ENCODE measurements around the gene MGAT4D.
A peak's percentile ranks its signal among the peaks of the same experiment; 100 is the strongest.
"Not testable (repeated sequence)": the region's sequence is repeated elsewhere in the genome, so short reads cannot be mapped to it uniquely, and the experiment has no call there.

MGAT4D gene

GRCh38 chr4:140427919-140428471 lies 70.1 kb downstream of the MGAT4D start:
- H3K9me3 ChIP-seq (ENCODE audit: low read length), result no peaks in the 10 kb centered on the region
- H3K9ac ChIP-seq (ENCODE audit: low read length), result no peak overlapping the region
- H3K4me1 ChIP-seq (ENCODE audit: insufficient read depth, low read length), result peaks cover 7% of the 10 kb centered on the region
- H3K36me3 ChIP-seq (ENCODE audit: insufficient read depth, low read length), result no peaks in the 10 kb centered on the region
- peak overlapping the region; percentile 68 to 71 for H3K4me3 ChIP-seq (ENCODE audit: low read depth in 1 of 2, low read length in 2 of 2)
- peak overlapping the region; percentile 64 for H3K27ac ChIP-seq (ENCODE audit: low read depth, low read length)
- H3K27me3 ChIP-seq (ENCODE audit: control insufficient read depth in 1 of 2, insufficient read depth in 2 of 2, low read length in 2 of 2), result peaks cover 4 to 6% of the 10 kb centered on the region in 2 donors

- H3K9me3 ChIP-seq (ENCODE audit: low read length), result no peaks in the 10 kb centered on the region
- H3K4me3 ChIP-seq (ENCODE audit: low read depth in 1 of 2, low read length in 2 of 2), result peak within 1 kb of the TSS; percentile 68 to 71
- H3K27ac ChIP-seq (ENCODE audit: low read depth, low read length), result peak within 1 kb of the TSS; percentile 64
- no peaks in the 10 kb centered on the region for H3K36me3 ChIP-seq (ENCODE audit: insufficient read depth, low read length)
- H3K27me3 ChIP-seq (ENCODE audit: control insufficient read depth in 1 of 2, insufficient read depth in 2 of 2, low read length in 2 of 2), result peaks cover 4 to 6% of the 10 kb centered on the region in 2 donors
- H3K9ac ChIP-seq (ENCODE audit: low read length), result no peak within 1 kb of the TSS
- peaks cover 7% of the 10 kb centered on the region for H3K4me1 ChIP-seq (ENCODE audit: insufficient read depth, low read length)
Measured at GRCh38 chr4:140427106-140427918, 70.8 kb downstream of the MGAT4D start, which contains the start of gene CLGN. TSS of gene CLGN (minus strand) at chr4:140427648. CDS start at chr4:140413078, 14,570 bp downstream.

- Histone ChIP-seq H3K9me3 (ENCODE audit: low read length) (no peaks in the 10 kb centered on the region), H3K27ac (ENCODE audit: low read depth, low read length) (peak overlapping the region; percentile 64), H3K27me3 (ENCODE audit: control insufficient read depth in 1 of 2, insufficient read depth in 2 of 2, low read length in 2 of 2) (peaks cover 4 to 6% of the 10 kb centered on the region in 2 donors), H3K4me3 (ENCODE audit: low read depth in 1 of 2, low read length in 2 of 2) (peak overlapping the region; percentile 68 to 71), H3K4me1 (ENCODE audit: insufficient read depth, low read length) (peaks cover 7% of the 10 kb centered on the region), H3K36me3 (ENCODE audit: insufficient read depth, low read length) (no peaks in the 10 kb centered on the region), H3K9ac (ENCODE audit: low read length) (no peak overlapping the region)
Measured at GRCh38 chr4:140426610-140427105, 71.4 kb downstream of the MGAT4D start.

- Histone ChIP-seq H3K4me3 (ENCODE audit: low read depth in 1 of 2, low read length in 2 of 2) (no peak overlapping the region), H3K27me3 (ENCODE audit: control insufficient read depth in 1 of 2, insufficient read depth in 2 of 2, low read length in 2 of 2) (peaks cover 4 to 6% of the 10 kb centered on the region in 2 donors), H3K27ac (ENCODE audit: low read depth, low read length) (no peak overlapping the region), H3K9me3 (ENCODE audit: low read length) (no peaks in the 10 kb centered on the region), H3K4me1 (ENCODE audit: insufficient read depth, low read length) (peaks cover 7% of the 10 kb centered on the region), H3K9ac (ENCODE audit: low read length) (no peak overlapping the region), H3K36me3 (ENCODE audit: insufficient read depth, low read length) (no peaks in the 10 kb centered on the region)
Measured at GRCh38 chr4:140423106-140423505, 75.0 kb downstream of the MGAT4D start.

- H3K4me3 ChIP-seq (ENCODE audit: low read depth in 1 of 2, low read length in 2 of 2); H3K27ac ChIP-seq (ENCODE audit: low read depth, low read length); H3K9me3 ChIP-seq (ENCODE audit: low read length); H3K27me3 ChIP-seq (ENCODE audit: control insufficient read depth in 1 of 2, insufficient read depth in 2 of 2, low read length in 2 of 2); H3K4me1 ChIP-seq (ENCODE audit: insufficient read depth, low read length); H3K9ac ChIP-seq (ENCODE audit: low read length); H3K36me3 ChIP-seq (ENCODE audit: insufficient read depth, low read length): not testable (repeated sequence)
Measured at GRCh38 chr4:140413130-140413969, 84.7 kb downstream of the MGAT4D start.

- Histone ChIP-seq H3K27me3 (ENCODE audit: control insufficient read depth in 1 of 2, insufficient read depth in 2 of 2, low read length in 2 of 2) (no peaks in the 10 kb centered on the region), H3K9ac (ENCODE audit: low read length) (no peak overlapping the region), H3K9me3 (ENCODE audit: low read length) (no peaks in the 10 kb centered on the region), H3K27ac (ENCODE audit: low read depth, low read length) (no peak overlapping the region), H3K4me1 (ENCODE audit: insufficient read depth, low read length) (no peaks in the 10 kb centered on the region), H3K36me3 (ENCODE audit: insufficient read depth, low read length) (no peaks in the 10 kb centered on the region), H3K4me3 (ENCODE audit: low read depth in 1 of 2, low read length in 2 of 2) (no peak overlapping the region)
Measured at GRCh38 chr4:140408974-140409373, 89.1 kb downstream of the MGAT4D start.

- Histone ChIP-seq H3K4me3 (ENCODE audit: low read depth in 1 of 2, low read length in 2 of 2) (no peak overlapping the region), H3K9ac (ENCODE audit: low read length) (no peak overlapping the region), H3K9me3 (ENCODE audit: low read length) (no peaks in the 10 kb centered on the region), H3K36me3 (ENCODE audit: insufficient read depth, low read length) (no peaks in the 10 kb centered on the region), H3K27me3 (ENCODE audit: control insufficient read depth in 1 of 2, insufficient read depth in 2 of 2, low read length in 2 of 2) (no peaks in the 10 kb centered on the region), H3K4me1 (ENCODE audit: insufficient read depth, low read length) (no peaks in the 10 kb centered on the region), H3K27ac (ENCODE audit: low read depth, low read length) (no peak overlapping the region)
Measured at GRCh38 chr4:140406292-140406691, 91.8 kb downstream of the MGAT4D start.

GRCh38 chr4:140400111-140400510 lies 98.0 kb downstream of the MGAT4D start:
- Histone ChIP-seq H3K4me1 (ENCODE audit: insufficient read depth, low read length) (no peaks in the 10 kb centered on the region), H3K9me3 (ENCODE audit: low read length) (no peaks in the 10 kb centered on the region), H3K27ac (ENCODE audit: low read depth, low read length) (no peak overlapping the region), H3K27me3 (ENCODE audit: control insufficient read depth in 1 of 2, insufficient read depth in 2 of 2, low read length in 2 of 2) (no peaks in the 10 kb centered on the region), H3K4me3 (ENCODE audit: low read depth in 1 of 2, low read length in 2 of 2) (no peak overlapping the region), H3K36me3 (ENCODE audit: insufficient read depth, low read length) (no peaks in the 10 kb centered on the region), H3K9ac (ENCODE audit: low read length) (no peak overlapping the region)

- H3K4me1 ChIP-seq (ENCODE audit: insufficient read depth, low read length), result no peaks in the 10 kb centered on the region
- H3K9ac ChIP-seq (ENCODE audit: low read length), result no peak overlapping the region
- no peaks in the 10 kb centered on the region for H3K9me3 ChIP-seq (ENCODE audit: low read length)
- no peaks in the 10 kb centered on the region for H3K36me3 ChIP-seq (ENCODE audit: insufficient read depth, low read length)
- no peaks in the 10 kb centered on the region for H3K27me3 ChIP-seq (ENCODE audit: control insufficient read depth in 1 of 2, insufficient read depth in 2 of 2, low read length in 2 of 2)
- H3K27ac ChIP-seq (ENCODE audit: low read depth, low read length), result no peak overlapping the region
- no peak overlapping the region for H3K4me3 ChIP-seq (ENCODE audit: low read depth in 1 of 2, low read length in 2 of 2)
Measured at GRCh38 chr4:140395668-140396067, 102.4 kb downstream of the MGAT4D start.
